Left ventricle myocardium superior (tissue), 1 donor: Measurements from ENCODE around the gene CDAN1. TPM values are rescaled to one million over a fixed set of nuclear protein-coding genes. Genes with fewer than 3 reads are reported as not detected.

Experiments used
- ATAC-seq: fragments of 200-7000 bp; cut with Tn5 transposase; one replicate; pipeline ENCODE4 v1.9.1; 2020; ENCODE audit warnings: mild to moderate bottlenecking, moderate library complexity
- DNase-seq: peaks from one replicate; pipeline ENCODE4 v3.0.0-alpha.2; 2020
- intact Hi-C: fragments of 100-400 bp; cut with micrococcal nuclease; formaldehyde crosslinking; loops from one replicate; pipeline ENCODE4 v1.11.0; 2022
- total RNA-seq: library from RNA; stranded (reverse); fragmentation: NEBNext Ultra II Directional; extraction: Animal tissue kit (Norgen Biotek cat#: 25700); gene quantifications from one replicate; pipeline ENCODE4 v1.2.1, GENCODE V29; 2021
- donor health status: DM: no; HTN: yes; CAD: no; lungs with severe emphysema.

The CDAN1 gene
- total RNA-seq, 1 donor from 2014 or later, result 4.8 TPM

DNA sequence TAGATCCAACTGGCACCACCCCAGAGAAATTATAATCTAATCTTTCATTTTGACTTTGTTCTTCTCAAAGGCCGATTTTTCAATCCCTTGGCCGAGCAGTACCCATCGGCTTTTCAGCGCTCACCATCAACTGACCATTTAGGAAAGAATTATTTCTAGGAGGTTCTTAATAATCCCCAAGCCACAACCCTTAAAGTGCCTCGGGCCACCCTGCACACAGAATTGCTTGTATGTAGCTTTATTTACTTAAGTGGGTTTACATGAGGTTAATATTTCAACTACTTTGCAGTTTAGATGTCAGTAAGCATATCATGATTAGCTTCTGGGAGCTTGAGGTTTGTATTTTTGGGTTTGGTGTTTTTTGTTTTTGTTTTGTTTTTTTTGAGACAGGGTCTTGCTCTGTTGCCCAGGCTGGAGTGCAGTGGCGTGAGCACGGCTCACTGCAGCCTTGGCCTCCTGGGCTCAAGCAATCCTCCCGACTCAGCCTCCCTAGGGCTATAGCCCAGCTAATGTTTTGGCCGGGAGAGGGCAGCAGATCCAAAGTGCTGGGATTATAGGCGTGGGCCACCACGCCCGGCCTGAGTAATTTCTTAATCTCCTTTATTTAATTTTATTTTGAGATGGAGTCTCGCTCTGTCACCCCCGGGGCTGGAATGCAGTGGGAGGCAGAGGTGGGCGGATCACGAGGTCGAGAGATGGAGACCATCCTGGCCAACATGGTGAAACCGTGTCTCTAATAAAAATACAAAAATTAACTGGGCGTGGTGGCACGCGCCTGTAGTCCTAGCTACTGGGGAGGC lies 801 bp upstream of the CDAN1 start:
- intact Hi-C loops, result no loop called here
- no peak for ATAC-seq
- DNase-seq, result no peak

DNA sequence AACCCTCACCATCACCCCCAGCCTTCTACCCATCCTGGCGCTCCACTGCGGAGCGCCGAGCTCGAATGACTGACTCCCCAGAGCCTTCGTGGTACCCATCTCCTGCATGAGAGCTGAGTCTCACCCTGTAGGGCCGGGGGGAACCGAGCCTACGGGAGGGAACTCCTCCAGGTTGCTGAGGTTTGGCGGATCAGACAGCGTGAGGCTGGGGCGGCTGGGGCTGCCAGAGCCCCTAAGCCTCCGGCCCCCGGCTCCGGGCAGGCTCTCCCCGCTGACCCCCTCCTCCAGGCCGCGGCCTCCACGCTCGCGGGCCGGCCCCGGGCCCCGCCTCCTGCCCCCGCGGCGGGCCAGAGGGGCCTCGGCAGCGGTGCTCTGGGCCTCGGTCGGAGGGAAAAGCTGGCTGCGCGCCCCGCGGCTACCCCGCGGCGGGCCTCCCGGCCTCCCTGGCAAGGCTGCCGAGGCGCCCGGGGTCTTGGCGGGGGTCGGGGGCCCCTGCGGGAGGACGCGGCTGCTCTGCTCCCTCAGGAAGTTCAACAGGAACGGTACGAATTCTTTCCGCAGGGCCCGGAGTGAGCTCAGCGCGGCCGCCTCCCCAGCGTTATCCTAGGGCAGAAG lies 643 bp downstream of the CDAN1 start:
- peak; percentile 57 for DNase-seq
- ATAC-seq, result peak; percentile 53

DNA sequence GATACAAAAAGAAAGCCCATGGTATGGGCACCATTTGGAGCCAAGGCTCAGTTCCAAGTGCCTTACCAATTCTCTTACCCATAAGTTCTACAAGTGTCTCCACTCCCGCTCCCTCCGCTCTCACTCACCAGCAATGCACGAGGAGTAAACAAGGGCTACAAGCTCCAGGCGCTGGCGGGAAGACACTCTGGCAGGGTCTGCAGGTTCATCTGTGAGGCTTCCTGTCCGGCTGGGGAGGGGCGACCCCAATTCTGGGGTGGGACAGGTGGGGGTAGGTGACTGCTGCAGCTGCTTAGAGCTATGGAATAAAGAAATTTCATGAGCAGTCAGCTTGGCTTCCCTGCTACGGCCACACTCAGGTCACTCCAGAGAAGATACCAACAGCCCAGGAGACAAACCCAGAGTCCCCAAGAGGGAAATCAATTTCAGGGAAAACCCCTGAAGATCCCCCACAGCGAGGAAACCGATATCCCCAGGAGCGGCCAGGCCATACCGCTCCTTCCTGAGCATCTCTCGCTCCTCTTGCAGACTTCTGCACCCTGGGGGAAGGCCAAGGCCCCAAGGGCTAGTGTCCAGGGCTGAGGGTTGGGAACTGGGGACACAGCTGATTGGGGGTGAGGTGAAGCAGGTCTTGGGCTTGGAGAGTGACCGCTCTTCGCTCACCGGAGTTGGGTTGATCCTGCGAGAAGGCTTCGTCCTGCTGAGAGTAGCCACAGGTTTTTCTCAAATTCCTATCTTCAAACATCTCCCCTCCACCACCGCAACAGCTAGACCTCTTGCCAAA lies 1.4 kb downstream of the CDAN1 start:
- ATAC-seq, result no peak
- no peak for DNase-seq
- intact Hi-C loops, result no loop called here

More for the DNA sequence above, 643 bp downstream of the CDAN1 start:
- intact Hi-C loops, result no loop called here

DNA sequence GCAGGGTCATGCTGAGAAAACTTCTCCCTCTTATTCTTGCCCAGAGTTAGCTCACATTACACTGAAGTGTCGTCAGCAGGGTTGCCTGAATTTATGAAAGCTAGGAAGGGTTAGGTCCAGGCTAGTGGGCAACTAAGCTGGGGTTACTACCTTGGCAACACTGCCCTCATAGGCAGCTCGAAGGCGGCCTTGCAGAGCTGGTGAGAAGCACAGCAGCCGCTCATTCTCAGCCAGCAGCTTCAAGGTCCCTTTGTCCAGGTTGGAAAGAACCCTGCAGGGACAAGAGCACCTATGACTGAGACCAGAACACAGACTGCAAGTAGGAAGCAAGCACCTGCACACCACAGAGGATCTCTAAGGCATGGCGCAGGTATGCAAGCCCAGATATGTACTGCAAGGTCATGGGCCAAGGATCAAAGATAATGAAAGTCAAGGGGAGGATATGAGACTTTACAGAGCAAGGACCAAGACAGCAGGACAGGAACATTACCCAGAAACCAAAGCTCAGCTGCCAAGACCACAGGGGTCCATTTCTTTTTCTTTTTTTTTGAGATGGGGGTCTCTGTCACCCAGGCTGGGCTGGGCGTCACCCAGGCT lies 2.8 kb downstream of the CDAN1 start:
- no peak for DNase-seq
- ATAC-seq, result no peak
- intact Hi-C loops, result no loop called here

DNA sequence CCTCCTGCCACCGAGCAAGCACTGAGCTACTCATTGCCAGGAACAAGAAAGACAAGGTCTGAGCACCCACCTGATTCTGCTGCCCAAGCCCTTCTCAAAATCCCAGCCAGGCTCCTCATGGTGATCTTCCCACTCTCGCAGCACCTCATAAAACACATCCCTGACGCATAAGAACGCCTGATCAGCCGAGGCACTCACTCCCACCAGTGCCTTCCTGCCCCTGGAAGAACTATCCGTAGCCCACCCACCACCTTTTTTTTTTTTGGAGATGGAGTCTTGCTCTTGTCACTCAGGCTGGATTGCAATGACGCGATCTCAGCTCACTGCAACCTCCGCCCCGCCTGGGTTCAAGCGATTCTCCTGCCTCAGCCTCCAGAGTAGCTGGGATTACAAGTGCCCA lies 3.9 kb downstream of the CDAN1 start:
- intact Hi-C loops, result no loop called here
- ATAC-seq (no peak), DNase-seq (no peak)

DNA sequence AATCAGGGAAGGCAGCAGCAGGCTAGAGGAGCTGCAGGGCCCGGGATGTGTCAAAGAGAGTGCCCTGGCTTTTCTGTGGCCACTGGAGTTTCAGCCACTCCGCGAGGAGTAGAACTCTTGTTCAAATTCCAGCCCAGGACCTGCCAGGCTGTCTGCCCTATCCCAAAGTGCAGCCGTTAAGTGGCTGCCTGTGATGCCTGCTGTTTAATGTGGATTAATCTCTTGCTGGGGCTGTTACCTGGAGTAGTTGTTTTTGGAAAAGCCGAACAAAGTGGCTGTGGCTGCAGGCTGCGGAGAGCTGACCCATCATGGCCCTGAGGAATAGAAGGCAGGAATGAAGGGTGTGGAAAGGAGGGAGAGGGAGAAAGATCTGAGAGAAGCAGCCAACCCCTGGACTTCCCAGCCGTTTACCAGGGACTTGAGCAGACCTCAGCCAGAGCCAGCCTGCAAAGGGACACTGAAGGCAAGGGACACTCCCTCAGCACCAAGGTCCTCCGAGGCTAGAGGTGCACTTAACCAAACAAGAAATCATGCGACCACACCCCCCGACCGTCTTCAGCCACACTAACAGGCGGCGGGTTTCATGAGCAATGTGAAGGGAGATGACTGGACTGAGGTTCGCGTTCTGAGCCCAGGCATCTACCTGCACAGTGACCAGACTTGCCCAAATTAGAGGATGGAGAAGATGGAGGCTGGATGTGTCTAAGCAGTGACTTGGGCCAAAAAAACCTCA lies 4.7 kb downstream of the CDAN1 start:
- ATAC-seq (no peak), DNase-seq (no peak)
- intact Hi-C loops, result no loop called here

DNA sequence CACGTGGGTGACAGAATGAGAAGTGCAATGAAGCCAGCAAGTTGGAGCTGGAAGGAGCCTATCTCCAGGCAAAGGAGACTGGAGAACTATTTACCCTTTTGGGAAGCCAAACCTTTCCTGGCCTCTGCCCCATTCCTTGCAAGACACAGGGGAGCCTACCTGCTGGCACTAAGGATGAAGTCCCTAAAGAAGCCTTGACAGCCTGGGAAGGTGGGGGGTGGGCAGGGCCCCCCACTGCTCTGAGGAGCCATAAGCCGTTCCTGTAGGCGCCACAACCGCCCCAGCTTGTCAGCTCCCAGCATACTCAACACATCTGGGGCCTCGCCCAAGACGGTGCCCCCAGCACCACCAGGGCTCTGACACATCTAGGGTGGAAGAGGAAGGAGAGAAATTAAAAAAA lies 5.5 kb downstream of the CDAN1 start:
- intact Hi-C loops, result no loop called here
- ATAC-seq (no peak), DNase-seq (no peak)

DNA sequence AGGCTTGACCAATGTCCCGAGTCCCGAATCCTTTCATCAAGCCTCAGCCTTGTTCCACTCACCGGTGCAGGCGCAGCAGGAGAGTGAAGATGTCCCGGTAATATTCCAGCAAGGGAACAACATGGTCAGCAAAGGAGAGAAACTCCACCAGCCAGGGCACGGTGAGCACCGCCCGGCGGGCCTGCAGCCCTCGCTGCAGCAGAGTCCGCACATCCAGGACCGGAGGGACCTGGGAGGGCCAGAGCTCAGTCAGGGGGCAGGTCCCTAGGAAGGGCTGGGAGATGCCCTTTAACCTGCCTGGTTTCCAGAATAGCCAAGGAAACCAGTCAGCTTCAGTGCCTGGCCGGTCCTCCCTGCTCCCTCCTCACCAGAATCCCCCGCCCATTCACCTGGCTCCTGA lies 6.4 kb downstream of the CDAN1 start:
- intact Hi-C loops, result no loop called here
- ATAC-seq (no peak), DNase-seq (no peak)

DNA sequence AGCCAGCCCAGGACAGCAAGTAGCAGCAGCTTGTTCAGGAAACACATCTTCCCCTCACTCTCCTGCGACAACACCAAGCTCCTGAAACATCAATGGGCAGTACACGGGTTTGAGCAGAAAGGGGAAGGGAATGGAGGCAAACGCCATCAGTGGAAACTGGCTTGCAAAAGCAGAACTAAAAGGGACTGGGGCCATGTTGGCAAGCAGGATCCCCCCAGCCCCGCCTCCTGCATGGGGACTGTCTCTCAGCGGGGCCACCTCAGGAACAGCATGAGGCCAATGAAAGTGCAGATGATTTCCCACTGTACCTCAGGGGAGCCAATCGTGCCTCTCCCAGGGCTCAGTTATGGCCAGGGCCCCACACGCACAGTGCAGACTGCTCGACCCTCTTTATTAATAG lies 6.8 kb downstream of the CDAN1 start:
- no peak for ATAC-seq
- DNase-seq, result no peak
- intact Hi-C loops, result no loop called here

DNA sequence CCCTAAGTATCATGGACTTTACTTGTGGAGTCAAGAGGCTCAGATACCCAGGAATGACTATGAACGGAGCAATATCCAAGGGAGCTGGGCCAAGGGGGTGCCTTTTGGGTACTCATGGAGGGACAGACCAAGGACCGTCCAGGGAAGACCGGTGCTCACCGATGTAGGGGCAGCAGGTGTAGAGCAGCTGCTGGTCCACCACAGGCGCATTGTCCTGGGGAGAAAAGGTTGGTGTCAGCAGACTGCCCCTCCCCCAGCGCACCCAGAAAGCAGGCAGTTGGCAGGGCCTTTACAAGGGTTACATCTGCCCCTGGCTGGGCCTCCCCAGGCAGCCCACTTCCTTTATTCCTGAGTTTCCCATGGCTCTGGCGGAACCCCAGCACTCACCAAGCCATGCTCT lies 7.5 kb downstream of the CDAN1 start:
- ATAC-seq (no peak), DNase-seq (no peak)
- intact Hi-C loops, result no loop called here

DNA sequence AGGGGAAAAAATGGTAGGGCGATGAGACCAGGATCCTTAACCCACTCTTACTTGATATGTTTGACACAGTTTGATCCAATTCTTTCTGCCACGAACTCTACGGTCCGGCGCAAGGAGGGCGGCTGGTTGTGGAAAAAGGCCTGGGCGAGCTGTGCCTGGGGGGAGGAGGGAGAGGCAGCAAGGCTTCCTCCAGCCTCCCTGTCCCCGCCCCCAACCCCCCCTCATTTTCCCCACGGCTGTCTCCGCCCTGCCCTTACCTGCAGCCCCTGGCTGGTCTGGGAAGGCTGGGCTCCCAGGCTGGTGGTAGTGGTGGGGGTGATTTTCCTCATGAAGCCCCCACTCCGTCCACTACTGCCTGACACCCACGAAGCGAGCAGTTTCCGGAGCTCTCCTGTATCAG lies 8.0 kb downstream of the CDAN1 start:
- ATAC-seq, result no peak
- no peak for DNase-seq
- intact Hi-C loops, result no loop called here

DNA sequence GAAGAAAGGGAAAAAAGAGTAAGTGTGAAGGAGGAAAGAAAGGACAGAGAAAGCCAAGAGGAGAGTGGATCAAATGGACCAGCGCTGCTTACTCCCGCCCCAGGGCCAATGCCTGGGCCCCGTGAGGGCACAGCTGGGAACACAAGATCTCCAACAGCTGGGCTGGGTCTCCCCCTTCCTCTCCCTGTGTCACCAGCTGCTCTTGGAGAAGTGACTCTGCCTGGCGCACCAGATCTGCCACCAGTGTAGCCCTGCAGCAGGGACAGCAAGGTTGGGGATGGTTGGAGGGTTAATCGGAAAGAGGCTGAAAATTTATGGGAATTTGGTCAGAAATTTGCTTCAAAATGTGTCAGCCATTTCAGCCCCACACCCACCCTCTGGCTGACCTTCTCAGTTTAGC lies 8.4 kb downstream of the CDAN1 start:
- DNase-seq, result no peak
- intact Hi-C loops, result no loop called here
- ATAC-seq, result no peak

DNA sequence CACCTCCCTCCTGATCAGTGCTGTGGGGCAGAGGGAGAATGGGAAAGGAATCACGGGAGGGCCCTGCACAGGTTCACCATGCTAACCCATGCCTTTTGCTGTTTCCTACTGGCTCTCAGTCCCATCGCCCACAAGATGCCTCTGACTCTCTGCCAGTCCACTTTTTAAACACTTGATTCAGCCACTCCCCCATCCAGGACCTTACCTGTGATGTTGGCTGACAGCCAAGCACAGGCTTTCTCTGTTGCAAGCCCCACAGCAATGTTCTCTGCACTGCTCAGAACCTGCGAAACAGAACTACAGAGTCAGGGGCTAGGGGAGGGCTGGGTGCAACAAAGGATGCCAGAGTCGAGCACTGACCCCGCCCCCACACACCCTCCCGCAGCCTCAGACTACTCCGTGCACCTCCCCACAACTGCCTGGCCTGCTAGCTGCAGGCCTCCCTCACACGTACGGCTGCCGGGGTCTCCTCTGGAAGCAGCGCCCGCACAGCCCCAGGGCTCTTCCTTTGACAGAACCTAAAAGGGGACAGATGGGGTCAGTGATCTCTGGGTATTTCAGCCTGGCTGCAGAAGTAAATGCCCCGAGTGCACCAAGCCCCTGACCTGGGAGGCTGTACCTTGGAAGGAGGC lies 9.1 kb downstream of the CDAN1 start:
- DNase-seq, result no peak
- intact Hi-C loops, result no loop called here
- no peak for ATAC-seq

DNA sequence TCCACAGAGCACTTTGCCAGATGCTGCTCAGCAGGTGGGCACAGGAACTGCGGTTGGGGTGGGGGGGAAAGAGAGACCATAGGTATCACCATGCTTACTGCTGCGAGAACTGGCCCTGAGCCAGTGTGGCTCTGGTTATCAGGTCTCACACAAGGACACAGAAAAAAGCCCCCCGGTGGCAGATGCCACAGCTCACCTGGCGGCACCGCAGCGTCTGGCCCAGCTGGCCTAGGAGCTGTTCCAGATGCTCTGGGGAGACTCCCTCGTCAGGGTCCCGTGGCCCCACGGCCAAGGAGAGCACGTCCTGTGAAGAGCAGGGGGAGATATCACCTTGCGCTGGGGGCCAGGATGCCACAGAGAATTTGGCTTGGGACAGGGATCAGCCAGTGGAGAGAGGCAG lies 10.8 kb downstream of the CDAN1 start:
- intact Hi-C loops, result no loop called here
- ATAC-seq, result no peak
- DNase-seq, result no peak

DNA sequence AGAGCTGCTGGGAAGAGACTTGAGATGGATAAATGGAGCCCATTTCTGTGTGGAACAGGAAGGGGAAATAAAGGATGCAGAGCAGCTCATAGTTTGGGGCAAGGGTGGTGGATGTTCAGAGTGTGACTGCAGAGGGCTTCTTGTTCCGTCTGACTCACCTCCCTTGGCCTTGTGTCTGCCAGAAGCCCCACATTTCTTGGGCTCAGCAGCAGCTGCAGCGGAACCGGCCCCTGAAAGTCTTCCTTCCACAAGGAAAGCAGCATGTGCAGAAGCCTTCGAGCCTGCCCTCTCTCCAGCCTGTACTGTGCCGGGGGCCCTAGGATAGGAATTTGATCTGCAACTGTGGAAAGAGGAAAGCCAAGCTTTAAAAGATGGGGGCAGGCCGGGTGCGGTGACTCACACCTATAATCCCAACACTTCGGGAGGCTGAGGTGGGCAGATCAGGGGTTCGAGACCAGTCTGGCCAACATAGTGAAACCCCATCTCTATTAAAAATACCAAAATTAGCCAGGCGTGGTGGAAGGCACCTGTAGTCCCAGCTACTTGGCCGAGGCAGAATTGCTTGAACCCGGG lies 11.5 kb downstream of the CDAN1 start:
- no peak for ATAC-seq
- intact Hi-C loops, result no loop called here

DNA sequence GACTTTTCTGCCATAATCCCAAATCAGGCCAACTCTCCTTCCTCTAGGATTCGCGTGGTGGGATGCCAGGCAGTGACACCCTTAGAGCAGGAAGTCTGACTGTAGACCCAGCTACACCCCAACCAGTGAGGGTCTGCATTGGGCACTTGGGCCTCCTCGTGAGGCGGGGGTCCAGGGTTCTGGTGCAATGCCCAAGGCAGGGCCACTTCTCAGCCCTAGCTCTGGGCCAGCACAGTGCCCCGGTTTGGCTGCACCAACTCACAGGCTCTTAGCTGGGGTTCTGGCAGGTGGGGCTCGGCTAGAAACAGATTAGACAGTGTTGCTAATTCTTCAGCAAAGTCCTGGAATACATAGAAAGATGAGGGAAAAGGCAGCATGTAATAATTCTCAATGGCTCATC lies 12.7 kb downstream of the CDAN1 start:
- no peak for ATAC-seq
- intact Hi-C loops, result no loop called here
- no peak for DNase-seq

More for the DNA sequence above, 11.5 kb downstream of the CDAN1 start:
- DNase-seq, result no peak

DNA sequence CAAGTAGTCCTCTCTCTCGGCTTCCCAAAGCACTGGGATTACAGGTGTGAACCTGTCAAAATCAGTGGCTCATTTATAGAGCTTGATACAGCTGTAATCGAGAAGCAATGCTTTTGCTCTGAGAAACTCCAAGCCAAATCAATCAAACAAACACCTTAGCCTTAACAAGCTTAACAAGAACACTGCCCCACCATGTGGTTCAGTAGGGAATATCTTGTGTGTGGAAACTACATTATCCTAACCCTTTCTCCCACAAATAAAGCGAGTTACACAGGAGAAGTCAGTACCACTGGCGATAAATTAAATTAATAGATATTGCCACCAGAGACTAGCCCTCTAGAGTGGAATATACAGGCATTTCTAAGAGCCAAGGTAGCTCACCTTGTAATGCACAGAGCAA lies 13.9 kb downstream of the CDAN1 start:
- ATAC-seq (no peak), DNase-seq (no peak)
- intact Hi-C loops, result no loop called here

DNA sequence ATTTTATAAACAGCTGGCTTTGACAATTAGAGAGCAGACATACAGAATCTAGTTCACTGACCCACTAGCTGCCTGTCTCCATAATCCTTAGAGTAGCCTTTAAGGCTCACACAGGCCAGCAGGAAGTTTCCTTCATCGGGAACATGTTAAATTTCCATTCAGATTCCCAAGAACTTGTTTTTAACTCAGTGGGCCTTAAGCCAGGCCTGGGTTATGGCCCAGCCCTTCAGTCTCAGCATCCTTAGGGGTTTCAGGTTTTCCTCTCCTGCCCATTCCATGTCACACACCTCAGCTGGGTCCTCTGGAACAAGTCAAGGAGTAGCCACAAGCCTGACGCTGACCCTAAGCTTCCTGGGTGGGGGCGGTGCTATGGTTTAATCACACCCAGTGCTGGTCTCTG lies 15.0 kb downstream of the CDAN1 start:
- DNase-seq (no peak), ATAC-seq (no peak)
- intact Hi-C loops, result no loop called here

DNA sequence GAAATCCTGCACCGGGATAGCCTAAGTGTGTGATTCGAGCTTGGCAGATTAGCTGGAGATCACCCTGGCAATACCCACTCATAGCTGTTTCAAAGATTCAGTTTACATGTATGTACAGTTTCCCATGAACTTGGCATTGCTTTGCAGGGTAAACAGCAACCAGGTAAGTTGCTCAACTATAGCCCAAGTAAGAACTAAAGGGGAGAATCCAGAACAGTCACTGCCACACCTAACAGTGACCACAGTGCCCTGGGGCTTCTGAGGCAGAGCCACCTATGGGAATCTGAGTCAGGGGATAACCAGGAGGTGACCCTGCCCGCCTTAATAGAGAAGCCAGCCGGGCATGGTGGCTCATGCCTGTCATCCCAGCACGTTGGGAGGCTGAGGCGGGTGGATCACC lies 15.9 kb downstream of the CDAN1 start:
- DNase-seq, result no peak
- no peak for ATAC-seq
- intact Hi-C loops, result no loop called here
